Activated CD8-positive, alpha-beta memory T cell treated with anti-CD3 and anti-CD28 coated beads for 24 hours (primary cell): ENCODE measurements around the gene SHC2.
"Not testable (repeated sequence)": the region's sequence is repeated elsewhere in the genome, so short reads cannot be mapped to it uniquely, and the experiment has no call there.

Experiments
- DNase-seq: peaks from one replicate; pipeline ENCODE4 v3.0.0-alpha.2; 2020

The SHC2 gene

DNA sequence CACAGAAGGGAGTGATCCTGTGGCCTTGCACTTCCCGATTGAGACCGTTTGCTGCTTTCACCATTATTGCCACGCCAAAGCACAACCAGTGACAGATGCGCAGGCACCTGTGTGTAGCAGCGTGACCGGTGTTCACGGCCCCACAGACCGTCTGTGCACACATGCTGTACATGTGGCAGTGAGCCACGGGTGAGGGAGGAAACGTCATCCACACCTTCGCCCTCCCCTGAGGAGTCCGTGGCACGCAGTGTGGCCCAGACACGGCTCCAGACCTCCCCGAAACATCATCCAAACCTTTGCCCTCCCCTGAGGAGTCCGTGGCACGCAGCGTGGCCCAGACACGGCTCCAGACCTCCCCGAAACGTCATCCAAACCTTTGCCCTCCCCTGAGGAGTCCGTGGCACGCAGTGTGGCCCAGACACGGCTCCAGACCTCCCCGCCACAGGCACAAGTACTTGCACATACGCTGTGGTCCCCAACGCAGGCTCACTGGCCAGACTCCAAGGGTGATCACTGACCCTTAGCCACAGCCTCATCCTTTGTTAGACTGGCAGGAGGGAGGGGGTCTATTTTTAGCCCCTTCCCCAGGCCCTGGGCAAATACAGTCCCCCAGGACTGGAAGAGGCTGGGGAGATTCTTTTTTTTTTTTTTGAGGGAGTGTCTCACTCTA lies 7.9 kb upstream of the SHC2 start:
- no peak for DNase-seq

- no peak for DNase-seq
These were observed 6.7 kb upstream of the SHC2 start for GRCh38 chr19:467554-467953.

GRCh38 chr19:465056-465816 lies 4.4 kb upstream of the SHC2 start:
- DNase-seq, result no peak

DNA sequence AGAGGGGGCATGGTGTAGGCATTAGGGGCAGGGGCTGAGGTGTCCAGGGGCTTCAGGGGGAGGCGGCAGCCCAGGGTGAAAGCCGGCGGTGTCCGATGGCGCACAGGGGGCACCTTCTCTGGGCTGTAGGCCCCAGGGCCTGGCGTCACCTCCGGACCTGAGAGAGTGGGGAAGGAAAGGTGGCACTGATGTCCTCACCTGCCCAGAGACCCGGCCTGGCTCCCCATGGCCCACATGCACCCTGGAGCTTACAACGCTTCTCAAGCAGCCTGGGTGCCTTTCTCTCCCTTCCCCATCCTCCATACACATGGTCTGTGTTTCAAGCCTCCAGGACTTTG lies 3.3 kb upstream of the SHC2 start:
- no peak for DNase-seq

- no peak for DNase-seq
These were observed 2.8 kb upstream of the SHC2 start for GRCh38 chr19:463483-464207.

- no peak for DNase-seq
These were observed 1.1 kb upstream of the SHC2 start for GRCh38 chr19:461721-462551.

- DNase-seq, result peak; percentile 72
These were observed 915 bp downstream of the SHC2 start for GRCh38 chr19:459724-460511.

DNA sequence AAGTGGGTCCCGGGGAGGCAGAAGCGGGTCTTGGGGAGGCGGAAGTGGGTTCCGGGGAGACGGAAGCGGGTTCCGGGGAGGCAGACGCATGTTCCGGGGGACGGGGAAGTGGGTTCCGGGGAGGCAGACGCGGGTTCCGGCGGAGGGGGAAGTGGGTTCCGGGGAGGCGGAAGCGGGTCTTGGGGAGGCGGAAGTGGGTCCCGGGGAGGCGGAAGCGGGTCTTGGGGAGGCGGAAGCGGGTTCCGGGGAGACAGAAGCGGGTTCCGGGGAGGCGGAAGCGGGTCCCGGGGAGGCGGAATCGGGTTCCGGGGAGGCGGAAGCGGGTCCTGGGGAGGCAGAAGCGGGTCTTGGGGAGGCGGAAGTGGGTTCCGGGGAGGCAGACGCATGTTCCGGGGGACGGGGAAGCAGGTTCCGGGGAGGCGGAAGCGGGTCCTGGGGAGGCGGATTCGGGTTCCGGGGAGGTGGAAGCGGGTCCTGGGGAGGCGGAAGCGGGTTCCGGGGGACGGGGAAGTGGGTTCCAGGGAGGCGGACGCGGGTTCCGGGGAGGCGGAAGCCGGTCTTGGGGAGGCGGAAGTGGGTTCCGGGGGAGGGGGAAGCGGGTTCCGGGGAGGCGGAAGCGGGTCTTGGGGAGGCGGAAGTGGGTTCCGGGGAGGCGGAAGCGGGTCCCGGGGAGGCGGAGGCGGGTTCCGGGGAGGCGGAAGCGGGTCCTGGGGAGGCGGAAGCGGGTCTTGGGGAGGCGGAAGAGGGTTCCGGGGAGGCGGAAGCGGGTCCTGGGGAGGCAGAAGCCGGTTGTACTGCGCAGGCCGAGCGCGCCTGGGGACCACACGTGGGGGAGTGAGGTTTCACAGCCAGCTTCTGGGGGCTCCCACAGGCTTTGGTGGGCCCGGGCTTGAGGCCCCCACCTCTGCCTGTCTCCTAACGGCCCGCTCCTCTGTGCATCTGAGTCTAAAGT lies 2.5 kb downstream of the SHC2 start:
- no peak for DNase-seq

- DNase-seq, result no peak
These were observed 3.2 kb downstream of the SHC2 start for GRCh38 chr19:457636-458035.

GRCh38 chr19:456547-457110 lies 4.2 kb downstream of the SHC2 start:
- no peak for DNase-seq

DNA sequence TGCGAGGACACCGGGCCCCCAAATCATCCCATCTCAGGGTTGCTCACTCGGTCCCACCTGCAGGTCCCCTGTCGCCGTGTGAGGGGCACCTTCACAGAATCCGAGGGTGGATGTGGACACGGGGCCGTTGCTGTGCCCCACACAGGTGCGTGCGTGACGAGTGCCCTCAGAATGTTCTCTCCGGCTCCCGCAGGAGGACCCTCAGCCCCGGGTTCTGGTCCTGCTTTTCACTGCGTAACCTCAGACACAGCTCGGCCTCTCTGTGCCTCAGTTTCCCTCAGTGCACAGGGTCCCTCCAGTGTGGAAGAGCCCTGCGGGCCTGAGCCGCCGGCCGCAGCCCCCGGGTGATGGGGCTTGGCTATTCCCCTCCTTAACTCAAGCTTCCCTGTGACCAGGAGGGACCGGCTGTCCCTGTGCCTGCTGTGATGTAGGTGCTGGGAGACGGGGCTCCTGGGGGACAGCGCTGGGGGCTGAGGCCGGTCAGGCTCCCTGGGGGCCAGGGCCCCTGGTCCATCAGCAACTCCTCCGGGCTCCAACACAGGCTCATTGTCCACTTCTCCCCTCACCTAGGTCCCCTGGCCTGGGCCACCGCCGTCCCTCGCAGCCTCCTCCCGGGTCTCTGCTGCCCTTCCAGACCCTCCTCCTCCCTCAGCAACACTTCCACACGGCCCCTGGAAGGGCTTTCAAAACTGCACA lies 4.8 kb downstream of the SHC2 start:
- no peak for DNase-seq

DNA sequence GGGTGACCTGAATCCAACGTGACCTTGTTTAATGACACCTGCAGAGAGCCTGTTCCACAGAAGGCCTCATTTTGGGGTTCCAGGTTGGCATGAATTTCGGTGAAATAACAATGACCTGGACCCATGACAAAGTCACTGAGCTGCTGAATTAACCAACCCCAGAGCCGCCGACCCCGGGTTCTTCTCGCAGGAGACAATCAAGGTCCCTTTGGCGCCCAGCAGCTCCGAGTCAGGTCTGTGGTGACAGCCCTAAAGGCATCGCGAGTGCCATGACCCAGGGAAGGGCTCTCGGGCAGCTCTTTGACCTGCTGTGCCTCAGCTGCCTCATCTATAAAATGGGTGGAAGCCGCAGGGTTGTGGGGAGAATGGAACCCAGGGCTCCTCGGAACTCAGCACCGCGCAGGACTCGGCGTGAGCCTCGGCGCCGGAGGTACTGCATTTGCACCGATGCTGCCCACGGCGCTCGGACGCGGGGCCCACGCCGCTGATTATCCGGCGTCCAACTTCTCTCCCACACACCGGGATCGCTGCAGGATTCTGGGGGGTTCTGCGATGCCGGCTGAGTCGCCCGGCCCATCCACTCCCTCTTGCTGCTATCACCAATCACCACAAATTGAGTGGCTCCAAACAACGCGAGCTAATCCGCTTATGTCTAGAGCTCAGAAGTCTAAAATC lies 5.7 kb downstream of the SHC2 start:
- no peak for DNase-seq

DNA sequence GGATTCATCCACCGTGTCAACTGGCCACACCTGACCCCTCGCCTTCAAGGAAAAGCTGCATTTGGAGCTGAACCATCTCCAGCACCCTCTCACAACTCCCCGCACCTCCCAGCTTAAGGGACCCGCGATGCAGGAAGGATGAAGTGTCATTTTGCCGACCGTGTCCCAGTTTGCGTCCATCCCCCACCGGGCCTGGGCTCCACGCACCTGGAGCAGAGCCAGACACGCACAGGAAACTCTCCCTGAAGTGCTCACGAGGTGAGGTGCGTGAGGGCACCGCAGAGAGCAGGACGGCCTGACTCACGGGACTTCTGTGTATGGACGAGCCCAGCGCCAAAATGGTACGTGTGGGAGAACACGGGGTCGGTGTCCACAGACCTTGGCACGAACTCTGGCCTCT lies 7.2 kb downstream of the SHC2 start:
- DNase-seq, result no peak

DNA sequence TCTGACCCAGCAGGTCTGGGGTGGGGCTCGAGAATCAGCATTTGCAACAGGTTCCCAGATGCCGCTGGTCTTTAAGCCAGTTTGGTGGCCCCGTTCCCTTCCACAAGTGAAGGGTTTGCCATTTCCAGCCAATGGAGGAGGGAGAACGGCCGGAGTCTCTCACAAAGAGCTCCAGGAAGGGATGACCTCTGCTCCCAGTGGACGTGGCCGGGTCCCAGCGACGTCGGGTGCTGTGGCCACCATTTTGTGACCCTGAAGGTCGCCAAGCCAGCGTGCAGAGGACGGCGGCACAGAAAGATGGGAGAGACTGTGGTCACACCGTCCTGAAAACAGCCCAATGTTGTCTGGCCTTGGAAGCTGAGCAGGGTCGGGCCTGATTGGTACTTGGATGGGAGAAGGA lies 8.0 kb downstream of the SHC2 start:
- no peak for DNase-seq

DNA sequence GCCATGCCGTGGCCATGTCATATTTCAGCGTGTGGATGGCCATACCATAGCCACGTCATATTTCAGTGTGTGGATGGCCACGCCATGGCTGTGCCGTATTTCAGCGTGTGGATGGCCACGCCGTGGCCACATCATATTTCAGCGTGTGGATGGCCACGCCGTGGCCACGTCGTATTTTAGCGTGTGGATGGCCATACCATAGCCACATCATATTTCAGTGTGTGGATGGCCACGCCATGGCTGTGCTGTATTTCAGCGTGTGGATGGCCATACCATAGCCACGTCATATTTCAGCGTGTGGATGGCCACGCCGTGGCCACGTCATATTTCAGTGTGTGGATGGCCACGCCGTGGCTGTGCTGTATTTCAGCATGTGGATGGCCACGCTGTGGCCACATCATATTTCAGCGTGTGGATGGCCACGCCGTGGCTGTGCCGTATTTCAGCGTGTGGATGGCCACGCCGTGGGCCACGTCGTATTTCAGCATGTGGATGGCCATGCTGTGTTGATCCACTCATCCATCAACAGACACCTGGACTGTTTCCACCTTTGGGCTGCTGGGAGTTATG lies 9.8 kb downstream of the SHC2 start:
- DNase-seq, result not testable (repeated sequence)

GRCh38 chr19:449916-450315 lies 10.9 kb downstream of the SHC2 start:
- no peak for DNase-seq

GRCh38 chr19:447816-448560 lies 12.8 kb downstream of the SHC2 start:
- DNase-seq, result no peak

DNA sequence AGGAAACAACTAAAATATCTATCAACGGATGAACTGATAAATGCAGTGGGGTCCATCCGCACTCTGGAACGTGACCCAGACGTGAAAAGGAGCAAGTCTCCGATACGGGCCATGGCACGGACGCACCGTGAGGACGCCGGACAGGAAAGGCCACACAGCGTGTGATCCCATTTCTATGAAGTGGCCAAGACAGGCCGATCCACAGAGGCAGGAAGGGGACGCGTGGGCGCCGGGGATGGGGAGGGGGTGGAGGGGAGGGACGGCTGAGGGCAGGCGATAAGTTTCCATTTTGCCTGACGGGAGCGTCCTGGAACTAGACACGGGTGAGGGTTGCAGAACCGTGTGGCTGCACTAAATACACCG lies 13.8 kb downstream of the SHC2 start:
- DNase-seq, result no peak
